HG02884 (cell line): ENCODE data around the gene MLYCD.

Source experiments
- ATAC-seq: cut with Tn5 transposase; IDR thresholded peaks from one replicate; pipeline ENCODE4 v1.9.1; 2021; ENCODE audit warnings: mild to moderate bottlenecking, moderate library complexity; ENCODE audit not compliant: unreplicated experiment

The MLYCD gene

DNA sequence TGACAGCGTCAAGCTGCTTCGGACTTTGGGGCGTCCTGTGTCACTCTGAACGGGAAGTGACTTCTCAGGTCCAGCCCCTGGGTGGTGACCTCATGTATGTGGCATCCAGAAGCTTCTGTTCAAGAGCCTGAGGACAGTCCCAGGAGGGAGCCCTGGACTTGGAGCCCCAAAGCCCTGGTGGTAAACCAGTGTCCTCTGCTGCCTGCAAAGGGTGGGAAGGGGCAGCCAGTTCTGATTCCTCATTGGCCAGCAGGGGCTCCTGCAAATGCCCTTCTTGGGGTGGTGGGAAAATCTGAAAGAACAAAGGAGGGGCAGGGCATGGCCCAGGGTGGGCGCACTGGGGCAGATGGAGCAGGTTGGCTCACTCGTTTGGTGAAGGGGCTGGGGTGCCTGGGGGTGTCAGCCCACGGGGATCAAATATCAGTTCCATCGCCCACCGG is 55.7 kb downstream of the MLYCD start:
- no peak for ATAC-seq

- ATAC-seq, result no peak
Measured at GRCh38 chr16:83955218-83956130, 56.6 kb downstream of the MLYCD start.

GRCh38 chr16:83956336-83957289 is 57.7 kb downstream of the MLYCD start:
- ATAC-seq, result no peak

DNA sequence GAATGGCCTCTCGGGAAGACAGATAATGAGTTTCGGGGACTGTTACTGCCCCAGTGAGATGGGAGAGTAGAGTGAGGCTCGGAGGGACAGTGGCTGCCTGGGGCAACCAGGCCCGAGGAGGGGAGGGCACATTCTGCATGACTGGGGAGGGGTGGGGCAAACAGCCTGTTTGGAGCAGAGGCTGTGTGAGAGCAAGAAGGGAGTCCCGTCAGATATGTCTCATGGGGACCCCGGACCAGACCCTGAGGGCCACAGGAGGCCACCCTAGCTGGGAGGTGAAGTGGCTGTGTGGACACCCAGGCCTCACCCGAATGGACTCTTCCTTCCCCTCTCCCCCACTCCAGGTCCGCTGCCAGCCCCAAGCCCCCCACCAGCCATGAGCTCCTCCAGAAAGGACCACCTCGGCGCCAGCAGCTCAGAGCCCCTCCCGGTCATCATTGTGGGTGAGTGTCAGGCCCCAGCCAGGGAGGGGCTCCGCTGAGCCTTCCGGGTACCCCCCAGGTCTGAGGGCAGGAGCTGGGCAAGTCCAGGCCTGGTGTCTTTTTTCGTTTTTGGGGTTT is 58.5 kb downstream of the MLYCD start:
- no peak for ATAC-seq

DNA sequence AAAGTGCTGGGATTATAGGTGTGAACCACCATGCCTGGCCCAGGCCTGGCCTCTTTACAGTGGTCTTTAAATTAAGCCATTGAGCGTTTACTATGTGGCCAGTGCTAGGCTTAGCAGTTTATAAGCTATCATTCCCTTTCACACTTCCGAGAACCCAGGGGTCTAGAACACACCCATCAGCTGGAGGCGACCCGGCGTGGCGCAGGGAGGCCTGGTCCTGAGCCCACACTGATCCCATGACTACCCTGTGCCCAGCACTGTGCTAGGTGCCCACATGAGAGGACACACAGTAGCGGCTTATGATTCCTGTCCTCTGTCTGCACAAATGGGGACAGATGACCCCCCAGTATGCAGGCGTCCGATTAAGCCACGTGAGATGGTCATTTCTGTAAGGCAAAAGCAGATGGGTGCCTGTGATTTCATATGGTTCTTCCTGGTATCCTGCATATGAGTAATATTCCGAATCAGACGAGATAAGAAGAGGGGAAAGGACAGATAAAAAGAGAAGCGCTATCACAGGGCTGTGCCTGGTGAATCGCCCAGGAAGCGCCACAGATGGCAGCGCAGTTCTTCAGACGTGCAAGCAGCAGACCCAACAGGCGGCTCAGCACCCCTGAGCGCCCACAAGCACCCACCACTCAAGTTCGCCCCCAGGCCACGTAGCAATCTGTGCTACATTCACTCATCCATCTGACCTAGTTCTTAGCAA is 59.4 kb downstream of the MLYCD start:
- ATAC-seq, result no peak

GRCh38 chr16:83958846-83959565 is 60.1 kb downstream of the MLYCD start:
- ATAC-seq, result no peak

DNA sequence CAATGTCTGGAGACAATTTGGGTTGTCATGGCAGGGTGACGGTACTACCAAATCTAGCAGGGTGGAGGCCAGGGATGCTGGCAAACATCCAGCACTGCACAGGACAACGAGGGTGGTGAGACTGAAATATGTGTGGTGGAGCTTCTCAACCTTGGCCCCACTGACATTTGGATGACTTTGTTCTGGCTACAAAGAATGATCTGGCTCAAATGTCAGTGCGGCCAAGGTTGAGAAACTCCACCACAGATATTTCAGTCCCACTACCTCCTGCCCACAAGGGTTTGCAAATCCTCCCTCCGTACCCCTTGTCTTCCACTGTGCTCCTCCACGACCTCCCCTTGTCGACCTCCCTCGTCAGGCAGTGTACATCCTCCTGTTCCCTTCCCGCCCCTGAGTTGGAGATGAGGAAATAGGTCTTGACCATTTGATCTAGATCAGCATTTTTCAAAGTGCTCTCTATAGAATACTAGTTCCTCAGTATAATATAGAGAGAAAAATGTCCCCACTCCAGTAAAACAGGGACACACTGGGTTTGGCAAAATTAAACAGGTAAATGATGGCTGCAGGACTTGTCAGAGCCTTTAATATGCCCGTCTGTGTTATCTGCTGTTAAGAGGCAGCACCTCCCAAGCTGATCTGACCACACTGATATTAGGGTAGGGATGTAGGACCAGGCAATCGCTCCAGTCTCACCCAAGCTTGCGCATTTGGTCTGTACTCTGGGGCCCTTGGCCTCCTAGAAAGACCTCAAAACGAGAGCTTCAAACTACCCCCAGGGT is 60.9 kb downstream of the MLYCD start:
- ATAC-seq, result no peak

GRCh38 chr16:83960521-83961249 is 61.8 kb downstream of the MLYCD start:
- ATAC-seq, result no peak

GRCh38 chr16:83961591-83961990 is 62.7 kb downstream of the MLYCD start:
- no peak for ATAC-seq

- no peak for ATAC-seq
Measured at GRCh38 chr16:83963277-83964119, 64.6 kb downstream of the MLYCD start.

DNA sequence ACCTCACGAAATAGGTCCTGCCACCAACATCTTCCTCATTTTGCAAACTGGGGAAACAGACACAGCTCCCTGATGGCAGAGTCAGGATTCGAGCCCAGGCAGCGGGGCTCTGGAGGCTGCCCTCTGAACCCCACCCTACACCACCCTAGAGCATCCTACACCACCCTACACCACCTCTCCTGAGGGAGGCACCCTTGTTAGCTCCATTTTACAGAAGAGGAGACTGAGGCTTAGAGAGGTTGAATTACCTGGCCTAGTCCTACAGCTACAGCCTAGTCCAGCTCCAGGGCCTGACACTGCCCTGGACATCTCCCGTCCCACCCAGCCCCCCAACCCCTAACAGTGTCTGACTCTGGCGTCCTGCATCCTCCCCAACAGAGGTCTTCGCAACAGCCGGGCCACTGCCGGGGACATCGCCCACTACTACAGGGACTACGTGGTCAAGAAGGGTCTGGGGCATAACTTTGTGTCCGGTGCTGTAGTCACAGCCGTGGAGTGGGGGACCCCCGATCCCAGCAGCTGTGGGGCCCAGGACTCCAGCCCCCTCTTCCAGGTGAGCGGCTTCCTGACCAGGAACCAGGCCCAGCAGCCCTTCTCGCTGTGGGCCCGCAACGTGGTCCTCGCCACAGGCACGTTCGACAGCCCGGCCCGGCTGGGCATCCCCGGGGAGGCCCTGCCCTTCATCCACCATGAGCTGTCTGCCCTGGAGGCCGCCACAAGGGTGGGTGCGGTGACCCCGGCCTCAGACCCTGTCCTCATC is 65.9 kb downstream of the MLYCD start:
- ATAC-seq, result no peak

DNA sequence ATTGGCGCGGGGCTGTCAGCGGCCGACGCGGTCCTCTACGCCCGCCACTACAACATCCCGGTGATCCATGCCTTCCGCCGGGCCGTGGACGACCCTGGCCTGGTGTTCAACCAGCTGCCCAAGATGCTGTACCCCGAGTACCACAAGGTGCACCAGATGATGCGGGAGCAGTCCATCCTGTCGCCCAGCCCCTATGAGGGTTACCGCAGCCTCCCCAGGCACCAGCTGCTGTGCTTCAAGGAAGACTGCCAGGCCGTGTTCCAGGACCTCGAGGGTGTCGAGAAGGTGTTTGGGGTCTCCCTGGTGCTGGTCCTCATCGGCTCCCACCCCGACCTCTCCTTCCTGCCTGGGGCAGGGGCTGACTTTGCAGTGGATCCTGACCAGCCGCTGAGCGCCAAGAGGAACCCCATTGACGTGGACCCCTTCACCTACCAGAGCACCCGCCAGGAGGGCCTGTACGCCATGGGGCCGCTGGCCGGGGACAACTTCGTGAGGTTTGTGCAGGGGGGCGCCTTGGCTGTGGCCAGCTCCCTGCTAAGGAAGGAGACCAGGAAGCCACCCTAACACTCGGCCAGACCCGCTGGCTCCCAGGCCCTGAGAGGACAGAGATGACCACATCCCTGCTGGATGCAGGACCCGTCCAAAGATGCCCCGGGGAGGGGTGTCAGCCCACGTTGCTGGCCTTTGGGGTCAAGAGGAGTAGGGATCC is 66.7 kb downstream of the MLYCD start:
- no peak for ATAC-seq

GRCh38 chr16:83966153-83966696 is 67.3 kb downstream of the MLYCD start:
- ATAC-seq, result no peak

DNA sequence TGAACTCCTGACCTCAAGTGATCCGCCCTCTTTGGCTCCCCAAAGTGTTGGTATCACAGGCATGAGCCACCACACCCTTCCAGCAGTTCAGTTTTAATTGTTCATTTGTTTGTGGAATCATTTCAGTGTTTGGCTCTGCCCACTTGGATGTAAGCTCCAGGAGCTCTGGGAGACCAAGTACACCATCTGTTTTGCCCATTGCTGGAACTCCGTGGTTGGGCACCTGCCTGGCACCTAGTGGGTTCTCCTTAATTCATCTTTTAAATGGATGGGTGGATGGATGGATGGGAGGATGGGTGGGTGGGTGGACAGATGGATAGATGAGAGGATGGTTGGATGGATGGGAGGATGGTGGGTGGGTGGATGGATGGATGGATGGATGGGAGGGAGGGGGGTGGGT is 68.2 kb downstream of the MLYCD start:
- no peak for ATAC-seq

DNA sequence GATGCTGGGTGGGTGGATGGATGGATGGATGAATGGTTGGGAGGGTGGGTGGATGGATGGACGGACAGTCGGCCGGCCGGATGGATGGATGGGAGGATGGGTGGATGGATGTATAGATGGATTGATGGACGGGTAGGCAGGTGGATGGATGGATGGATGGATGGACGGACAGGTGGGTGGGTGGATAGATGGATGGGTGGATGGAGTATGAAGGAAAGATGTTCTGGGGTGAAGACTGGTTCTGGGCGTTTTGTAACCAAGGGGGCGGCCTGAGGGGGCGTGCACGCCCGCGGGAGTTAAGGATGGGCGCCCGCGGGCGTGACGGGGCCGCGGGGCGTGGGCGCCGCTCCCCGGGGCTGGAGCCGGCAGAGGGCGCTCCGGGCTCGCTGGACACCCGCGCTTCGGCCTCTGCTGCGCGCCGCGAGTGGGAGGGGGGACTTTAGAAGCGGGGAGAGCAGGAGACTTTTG is 69.0 kb downstream of the MLYCD start, which contains the start of gene NECAB2:
Gene NECAB2, plus strand, starts transcription at position 407 of the 468 bp plus-strand sequence. CDS start 405 bp downstream, outside the sequence.
- no peak for ATAC-seq
